HG03469 (cell line): Measurements from ENCODE around the gene EVA1B.

Source experiments
- ATAC-seq: cut with Tn5 transposase; IDR thresholded peaks from one replicate; pipeline ENCODE4 v1.9.1; 2021; ENCODE audit warnings: mild to moderate bottlenecking, moderate library complexity, moderate number of reproducible peaks; ENCODE audit not compliant: unreplicated experiment

EVA1B gene

DNA sequence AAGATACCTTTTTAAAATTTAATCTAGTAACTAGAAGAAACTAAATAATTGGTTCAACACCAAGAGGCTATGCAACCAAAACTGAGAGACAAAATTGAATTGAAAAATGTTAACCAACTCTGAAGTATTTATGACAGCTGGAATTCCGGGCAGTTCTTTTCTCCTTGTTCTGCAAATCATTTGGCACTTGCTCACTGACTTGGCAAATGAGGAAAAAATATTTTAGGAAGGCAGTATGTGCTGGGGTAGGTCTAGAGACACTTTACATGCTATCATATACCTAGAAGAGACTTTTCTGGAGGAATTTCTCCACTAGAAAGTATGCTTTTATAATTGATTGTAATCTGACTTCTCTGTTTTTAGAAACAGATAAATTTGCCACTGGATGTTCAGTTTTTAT, 39.4 kb downstream of the EVA1B start:
- no peak for ATAC-seq

- ATAC-seq: no peak
Observed at GRCh38 chr1:36279789-36280296, 43.6 kb downstream of the EVA1B start.

GRCh38 chr1:36279110-36279788, 44.2 kb downstream of the EVA1B start:
- ATAC-seq: no peak

DNA sequence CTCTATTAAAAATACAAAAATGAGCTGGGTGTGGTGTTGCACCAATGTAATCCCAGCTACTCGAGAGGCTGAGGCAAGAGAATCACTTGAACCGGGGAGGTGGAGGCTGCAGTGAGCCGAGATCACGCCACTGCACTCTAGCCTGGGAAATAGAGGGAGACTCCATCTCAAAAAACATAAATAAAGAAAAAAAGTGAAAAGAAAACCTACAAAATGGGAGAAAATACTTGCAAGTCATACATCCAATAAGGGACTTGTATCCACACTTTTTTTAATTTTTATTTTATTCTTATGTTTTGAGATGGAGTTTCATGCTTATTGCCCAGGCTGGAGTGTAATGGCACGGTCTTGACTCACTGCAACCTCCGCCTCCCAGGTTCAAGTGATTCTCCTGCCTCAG, 46.8 kb downstream of the EVA1B start:
- ATAC-seq: no peak

DNA sequence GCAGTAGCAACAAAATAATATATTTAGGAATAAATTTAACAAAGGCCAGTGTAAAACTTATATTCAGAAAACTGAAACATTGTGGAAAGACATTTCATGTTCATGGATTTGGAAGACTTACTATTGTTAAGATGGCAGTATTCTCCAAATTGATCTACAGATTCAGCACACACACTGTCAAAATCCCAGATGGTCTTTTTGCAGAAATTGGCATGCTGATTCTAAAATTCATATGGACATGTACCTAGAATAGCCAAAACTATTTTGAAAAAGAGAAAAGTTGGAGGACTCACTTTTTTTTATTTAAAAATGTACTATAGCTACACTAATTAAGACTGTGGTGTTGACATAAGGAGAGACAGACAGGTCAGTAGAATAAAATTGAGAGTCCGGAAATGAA, 49.2 kb downstream of the EVA1B start:
- ATAC-seq: no peak

DNA sequence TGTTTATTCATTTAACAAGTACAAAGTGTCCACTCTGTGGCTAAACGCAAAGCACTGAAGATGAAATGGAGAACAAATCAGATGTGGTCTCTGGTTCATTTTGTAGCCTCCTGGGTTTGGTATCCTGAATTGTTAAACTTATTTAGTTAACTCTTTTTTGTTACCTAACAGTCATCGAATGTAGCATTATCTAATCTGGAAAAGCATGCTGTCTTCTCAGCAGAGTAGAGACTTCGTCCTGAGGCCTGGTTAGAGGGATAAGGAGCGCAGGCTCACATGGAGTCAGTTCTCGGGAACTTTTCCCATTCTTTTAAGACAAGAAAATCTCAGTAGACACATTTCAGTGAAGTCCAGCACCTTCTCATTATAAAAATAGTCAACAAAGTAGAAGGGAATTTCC, 50.4 kb downstream of the EVA1B start:
- ATAC-seq: no peak
